IPS-11a (cell line): ENCODE results near the gene SPACDR.

Source experiments
- H3K4me3 ChIP-seq: one replicate; pipeline ENCODE4 v1.5.1; 2013; ENCODE audit warnings: low read depth, low read length, control low read depth

SPACDR gene

DNA sequence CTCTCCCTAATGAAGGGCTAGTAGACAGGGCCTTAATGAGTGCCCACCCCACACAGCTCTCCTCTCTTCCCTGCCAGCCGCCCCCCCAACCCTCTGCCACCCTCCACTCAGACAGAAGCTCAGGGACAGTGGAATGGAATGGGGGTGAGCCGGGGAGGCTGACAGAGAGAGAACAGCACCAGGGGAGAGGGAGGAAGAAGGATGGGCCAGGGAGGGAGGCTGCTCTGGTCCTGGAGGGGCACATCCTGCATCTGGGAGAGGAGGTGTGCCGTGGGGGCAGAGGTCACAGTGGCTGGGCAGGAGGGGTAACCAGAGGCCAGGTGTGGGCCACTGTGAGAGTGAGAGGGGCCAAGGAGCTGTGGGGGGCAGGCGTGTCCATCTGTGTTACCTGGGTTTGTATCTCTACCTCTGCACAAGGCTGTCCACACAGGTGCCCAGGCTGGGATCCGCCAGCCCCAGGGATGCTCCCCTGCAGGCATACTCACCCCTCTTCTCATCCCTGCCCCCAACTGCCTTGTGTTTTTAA, 22.1 kb upstream of the SPACDR start:
- no peak overlapping the region for H3K4me3 ChIP-seq

DNA sequence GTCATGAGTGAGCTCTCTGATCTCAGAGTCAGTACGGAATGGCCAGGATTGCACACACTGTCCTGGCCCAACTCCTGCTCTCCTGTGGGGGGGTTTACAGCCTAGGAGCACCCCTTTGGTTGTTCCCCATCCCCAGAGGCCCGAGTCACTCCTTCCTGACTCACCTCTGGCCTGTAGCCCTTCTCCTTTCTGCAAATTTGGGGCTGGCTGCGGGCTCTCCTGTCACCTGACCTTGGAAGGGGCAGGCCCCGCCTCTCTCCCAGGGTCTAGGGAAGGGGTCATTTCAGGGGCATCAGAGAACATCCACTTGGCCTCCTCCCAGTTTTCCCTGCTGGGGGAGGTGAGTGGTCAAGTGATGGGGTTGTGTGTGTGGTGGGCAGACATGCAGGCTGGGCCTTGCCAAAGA, 21.4 kb upstream of the SPACDR start:
- no peak overlapping the region for H3K4me3 ChIP-seq

DNA sequence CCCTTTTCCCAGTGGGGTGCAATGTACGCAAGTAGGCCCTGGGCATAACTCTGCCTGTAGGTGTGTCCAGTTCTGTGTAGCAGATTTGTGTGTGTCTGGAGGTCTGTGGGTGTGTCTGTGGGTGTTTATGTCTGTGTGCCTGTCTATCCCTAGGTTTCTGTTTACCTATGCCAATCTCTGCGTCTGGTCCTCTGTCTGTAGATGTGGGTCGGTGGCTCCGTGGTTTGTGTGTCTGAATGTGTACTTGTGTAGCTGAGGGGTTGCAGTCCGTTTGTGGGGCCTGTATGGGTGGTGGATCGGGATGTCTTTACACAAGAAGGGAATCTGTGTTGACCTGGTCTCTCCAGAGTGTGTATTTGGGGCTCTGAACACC, 20.6 kb upstream of the SPACDR start:
- H3K4me3 ChIP-seq = no peak overlapping the region

DNA sequence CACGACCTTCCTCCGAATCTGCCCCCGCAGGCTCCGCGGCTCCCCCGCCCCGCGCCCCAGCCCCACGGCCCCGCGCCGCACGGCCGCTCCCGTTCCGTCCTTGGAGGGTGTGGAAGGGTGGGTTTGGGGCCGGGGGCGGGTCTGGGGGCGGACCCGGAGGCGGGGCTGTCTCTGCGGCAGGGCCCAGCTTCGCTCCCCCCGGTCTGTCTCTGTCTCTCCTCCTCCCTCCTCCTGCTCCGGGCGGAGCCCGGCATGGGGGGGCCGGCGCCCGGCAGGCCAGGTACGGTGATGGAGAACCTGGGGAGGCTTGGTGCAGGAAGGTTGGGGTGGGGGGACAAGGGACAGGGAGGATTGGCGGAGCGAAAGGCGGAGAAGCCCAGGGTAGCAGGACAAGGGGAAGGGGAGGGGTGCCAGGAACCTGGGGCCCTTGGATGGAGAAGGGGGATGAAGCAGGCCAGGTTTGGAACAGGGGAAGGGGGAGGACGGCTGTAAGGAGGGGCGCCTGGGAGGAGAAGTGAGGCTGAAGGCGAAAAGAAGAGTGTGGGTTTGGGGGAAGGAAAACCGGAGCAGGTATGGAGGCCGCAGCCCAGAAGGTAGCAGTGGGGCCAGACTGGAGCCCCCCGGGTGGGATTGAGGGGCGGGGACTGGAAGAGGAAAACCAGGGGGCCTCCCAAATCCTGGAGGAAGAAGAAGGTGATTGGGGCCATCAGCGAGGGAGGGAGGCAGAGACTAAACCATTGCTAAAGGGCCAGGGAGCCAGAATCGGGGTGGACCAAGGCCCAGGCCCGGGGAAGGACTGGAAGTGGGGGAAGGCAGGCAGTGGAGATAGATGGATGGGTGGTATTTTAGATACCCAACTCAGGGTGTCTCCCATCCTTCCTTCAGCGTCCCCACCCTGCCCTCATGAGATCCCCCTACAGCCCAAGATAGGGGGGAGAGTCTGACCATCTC, 19.9 kb upstream of the SPACDR start, which contains the start of gene NYAP1:
Gene NYAP1, plus strand, starts transcription at position 206 of the 951 bp plus-strand sequence. CDS start 1,385 bp downstream, outside the sequence.
- H3K4me3 ChIP-seq = peak within 1 kb of the TSS; percentile 41

DNA sequence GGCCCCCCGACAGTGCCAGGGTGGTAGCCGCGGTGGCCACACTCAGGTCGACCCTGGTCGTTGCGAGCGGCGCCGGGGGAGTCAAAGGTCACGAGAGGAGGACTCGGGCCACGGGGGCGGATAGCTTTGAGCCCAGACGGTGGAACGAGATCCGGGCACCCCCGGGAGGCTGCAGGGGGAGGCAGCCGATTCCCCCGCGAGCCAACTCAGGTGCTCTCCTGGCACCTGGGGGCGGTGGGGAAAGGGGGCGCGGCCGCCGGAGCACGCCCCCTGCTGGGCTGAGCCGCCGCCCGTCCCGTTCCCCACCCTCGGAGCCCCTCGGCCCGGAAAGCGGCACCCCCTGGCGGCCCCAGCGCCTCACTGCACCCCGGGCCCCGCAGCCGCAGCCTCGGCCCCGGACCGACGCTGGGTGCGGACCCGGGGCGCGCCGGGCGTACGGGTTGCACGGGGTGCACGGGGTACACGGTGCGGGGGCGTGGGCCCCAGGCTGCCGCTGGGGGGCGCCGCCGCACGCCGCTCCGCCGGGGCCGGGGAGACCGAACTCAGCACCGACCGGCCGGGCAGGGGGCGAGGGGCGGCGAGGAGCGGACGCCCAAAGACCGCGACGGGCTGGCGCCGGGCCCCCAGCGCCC, 19.1 kb upstream of the SPACDR start:
- H3K4me3 ChIP-seq = peak overlapping the region; percentile 38

DNA sequence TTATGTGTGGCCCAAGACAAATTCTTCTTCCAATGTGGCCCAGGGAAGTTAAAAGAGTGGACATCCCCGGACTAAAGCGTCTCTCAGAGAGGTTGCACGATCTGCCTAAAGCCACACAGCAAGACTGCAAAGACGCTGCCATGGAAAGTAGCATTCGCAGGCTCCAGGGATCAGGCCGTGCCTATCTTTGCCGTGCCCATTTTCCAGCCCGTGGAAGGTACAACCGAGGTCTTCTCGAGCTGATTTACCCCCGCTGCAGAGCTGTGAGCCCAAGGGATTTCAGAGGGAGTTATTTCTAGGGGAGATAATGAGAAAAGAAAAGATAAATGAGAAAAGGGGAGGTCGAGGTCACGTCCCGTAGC, 18.6 kb upstream of the SPACDR start:
- H3K4me3 ChIP-seq = peak overlapping the region; percentile 38

DNA sequence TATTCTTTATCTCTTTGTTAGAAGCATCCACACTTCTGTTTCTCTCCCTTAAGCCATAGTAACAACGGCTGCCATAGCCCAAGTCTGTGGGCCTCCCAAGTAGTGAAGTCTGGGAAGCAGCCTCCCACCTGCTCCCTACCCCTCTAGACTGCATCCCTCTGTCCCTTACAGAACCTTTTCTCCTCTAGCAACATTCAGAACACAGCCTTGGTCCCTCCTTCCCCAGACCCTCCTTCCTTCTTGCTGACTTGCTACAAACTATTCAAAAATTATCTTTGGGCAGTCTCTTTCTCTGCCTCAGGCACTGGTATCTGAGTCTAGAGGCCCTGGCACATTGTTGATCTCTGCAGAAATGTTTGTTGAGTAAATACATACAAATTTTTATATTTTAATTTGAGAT, 17.4 kb upstream of the SPACDR start:
- no peak overlapping the region for H3K4me3 ChIP-seq

DNA sequence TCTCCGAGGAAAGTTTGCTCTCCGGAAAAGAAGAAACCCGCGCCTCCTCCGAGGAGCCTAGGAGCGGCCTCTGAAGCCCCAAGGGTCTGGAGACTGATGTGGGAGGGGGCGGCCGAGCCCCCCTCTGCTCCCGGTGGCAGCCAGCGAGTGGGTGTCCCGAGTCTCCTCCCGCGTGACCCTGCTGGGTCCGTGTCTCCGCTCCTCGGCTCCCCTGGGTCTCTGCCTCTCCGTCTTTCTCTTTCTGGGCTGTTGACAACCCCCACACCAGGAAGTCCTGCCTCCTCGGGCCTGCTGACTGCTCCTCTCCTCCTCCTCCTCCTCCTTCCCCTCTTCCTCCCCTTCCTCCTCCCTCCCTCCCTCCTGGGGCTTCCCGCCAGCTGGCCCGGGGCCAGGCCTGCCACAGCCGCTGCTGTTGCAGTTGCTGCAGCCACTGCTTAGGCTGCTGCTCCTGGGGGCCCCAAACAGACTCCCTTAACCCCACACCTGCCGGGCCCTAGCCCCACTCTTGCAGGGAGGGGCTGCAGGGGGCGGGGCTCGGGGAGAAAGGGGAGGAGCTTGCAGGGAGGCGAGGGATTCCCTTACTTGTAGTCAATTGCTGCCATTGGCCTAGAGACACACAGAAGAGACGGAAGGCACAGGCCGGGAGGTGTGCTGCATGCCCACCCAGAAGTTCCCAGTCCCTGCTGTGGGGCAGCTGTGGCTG, 15.0 kb upstream of the SPACDR start, which contains the start of gene TSC22D4:
Gene TSC22D4, minus strand, starts transcription at position 257 of the 703 bp plus-strand sequence. CDS start 1,176 bp downstream, outside the sequence.
- H3K4me3 ChIP-seq = peak within 1 kb of the TSS; percentile 74

DNA sequence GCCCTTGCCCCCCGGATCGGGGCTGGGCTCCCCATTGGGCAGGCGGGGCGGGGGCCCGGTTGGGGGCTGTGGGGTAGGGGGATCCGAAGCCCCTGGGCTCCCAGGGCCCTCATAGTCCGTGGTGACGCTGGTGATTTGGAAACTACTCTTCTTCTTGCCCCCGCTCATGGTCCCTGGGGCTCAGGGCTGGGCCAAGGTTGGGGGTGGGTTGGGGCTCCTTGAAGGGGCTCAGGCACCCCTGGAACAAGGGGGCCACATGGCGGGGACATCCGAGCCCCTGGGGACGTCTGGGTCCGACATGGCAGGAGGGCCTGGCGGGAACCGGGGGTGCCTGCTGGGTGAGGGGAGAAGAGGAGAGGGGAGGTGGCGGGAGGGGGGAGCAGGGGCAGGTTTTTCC, 13.8 kb upstream of the SPACDR start:
- H3K4me3 ChIP-seq = peak overlapping the region; percentile 74

DNA sequence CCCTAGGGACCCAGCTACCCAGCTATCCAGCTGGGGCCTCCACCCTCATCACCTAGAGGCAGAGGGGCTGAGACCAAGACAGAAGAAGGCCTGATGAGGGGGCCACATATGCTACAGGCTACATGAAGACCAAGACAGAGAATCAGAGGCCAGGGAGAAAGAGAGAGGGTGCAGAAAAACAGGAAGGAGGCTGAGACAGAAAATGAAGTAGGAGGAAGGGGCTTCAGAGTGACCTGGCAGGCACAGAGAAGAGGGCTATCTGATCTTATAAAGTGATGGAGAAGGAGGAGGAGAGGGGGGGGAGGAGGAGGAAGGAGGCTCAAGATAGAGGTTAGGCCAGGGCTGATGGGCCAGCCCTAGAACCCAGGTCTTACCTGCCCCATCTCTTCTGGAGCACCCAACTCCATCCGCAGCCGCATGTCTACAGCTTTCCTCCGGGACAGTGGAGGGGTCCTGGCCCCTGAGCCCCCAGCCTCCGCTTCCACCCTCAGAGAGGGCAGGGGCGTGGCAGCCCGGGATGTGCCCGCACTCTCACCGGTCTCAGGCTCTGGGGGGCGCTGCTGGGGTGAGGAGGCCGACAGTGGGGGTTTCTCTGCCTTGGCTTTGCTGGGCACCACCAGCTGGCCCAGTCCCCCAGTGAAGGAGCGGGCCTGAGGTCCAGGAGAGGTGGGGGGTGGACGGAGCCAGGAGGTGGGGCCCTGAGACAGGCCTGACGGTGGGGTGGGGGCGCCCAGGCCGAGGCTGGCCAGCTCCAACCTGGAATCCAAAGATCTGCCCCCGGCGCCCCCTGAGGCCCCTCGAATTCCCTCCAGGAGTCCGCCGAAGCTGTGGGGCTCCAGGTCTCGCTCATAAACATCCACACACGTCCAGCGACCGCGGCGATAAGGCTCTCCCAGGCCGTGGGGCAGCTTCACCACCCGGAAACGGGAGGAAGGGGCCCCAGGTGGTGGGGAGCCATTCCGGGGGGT, 13.1 kb upstream of the SPACDR start:
- H3K4me3 ChIP-seq = no peak overlapping the region

DNA sequence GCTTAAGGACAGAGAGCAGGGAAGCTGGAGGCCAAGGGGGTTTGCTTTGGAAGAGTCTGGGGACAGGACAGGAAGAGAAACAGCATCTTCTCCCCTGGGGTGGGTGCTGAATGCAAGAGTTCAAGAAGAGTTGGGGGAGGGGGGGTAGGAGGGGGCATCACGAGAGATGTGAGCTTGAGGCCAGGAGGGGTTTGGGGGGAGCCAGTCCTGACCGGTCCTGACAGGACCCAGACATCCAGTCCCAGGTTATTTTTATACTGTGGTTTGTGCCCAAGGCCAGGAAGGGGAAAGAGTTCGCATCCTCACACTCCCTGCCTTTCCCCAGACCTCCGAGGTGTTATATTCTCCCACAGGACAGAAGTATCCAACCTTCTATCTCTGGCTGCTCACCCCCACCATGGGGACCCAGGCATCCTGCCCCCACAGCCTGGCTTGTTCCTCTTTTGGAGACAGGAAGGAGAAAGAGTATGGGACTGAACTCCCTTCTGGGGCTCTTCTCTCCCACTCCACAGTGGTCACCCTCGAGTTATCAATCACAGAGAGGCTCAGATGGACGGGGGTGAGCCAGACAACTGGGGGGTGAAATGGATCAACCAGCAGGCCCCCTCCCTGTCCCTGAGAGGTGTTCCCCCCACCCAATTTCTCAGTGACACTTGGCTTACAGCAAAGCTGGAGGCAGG, 12.2 kb upstream of the SPACDR start:
- H3K4me3 ChIP-seq = no peak overlapping the region

DNA sequence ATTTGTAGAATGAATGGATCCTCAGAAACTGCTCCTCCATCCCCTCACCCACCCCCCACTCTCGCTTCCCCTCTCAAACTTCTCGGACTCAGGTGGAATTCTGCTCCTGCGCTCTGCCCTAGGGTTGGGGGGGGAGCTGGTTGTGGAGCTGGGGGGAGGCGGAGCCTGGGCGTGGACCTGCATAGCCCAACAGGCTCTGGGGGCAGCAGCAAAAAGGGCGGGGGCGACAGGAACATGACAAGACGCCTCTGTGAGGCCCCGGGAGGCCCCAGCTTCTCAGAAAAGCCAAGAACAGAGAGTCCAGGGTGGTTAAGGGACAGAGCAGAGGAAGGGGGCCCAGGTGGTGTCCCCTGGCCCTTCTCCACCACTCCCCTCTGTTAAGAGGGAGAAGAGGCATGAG, 11.5 kb upstream of the SPACDR start:
- H3K4me3 ChIP-seq = no peak overlapping the region

DNA sequence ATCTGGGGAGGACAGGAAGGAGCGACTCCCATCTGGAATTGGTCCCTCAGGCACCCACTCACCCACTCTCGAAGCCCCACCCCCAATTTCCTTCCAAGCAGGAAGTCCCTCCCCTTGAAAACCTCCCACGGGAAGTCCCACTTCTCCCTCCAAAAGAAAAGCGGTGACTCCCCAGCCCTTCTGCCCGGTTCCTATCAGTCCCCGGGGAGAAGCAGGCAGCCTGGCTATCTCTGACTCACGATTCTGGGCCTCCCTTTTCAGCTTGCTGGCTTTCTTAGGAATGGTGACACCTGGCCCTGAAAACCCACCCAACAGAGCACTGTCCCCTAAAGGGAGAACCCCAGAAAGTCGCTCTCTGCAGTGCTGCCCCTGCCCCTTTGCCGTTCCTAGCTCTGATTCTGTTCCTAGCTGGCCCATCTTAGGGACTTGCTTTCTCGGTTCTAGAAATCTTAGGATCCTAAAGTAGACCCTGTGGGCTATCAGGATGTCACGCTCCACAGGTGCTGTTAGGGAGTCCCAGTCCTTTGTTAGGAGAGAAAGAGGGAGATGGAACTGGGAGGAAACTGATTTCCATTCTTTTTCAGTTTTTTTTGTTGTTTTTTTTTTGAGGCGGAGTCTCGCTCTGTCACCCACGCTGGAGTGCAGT, 8.9 kb upstream of the SPACDR start:
- no peak overlapping the region for H3K4me3 ChIP-seq

DNA sequence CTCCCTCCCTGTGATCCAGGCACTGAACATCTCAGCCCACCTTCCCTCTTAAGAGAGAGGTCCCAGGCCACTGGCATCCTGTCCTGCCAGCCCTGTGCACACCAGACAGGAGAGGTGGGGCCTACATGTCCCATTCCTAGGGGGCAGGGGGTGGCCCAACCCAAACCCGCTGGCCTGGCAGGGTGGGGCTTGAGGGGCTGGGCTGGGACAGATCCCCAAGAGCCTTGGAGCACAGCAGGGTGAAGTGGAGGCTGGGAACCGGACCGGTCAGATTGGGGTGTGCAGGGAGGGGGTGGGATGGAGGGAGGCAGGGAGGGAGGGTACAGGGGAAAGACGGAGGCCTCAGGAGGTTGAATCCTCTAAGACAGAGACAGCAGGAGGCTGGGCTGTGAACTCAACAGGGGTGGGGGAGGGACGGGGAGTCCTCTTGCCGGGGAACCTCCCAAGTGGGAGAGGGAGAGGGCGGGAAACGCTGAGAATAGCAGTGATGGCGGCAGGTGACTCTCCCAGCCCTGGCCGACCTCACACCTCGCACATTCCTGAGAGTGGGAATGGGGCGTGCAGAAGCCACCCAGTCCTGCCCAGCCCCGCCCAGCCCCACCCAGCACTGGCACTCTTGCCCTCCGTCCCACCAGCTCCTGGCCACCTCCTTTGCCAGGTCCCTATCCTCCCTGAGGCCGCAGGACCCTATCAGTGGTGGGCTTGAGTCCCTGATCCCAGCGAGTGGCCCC, 8.2 kb upstream of the SPACDR start:
- H3K4me3 ChIP-seq = no peak overlapping the region

DNA sequence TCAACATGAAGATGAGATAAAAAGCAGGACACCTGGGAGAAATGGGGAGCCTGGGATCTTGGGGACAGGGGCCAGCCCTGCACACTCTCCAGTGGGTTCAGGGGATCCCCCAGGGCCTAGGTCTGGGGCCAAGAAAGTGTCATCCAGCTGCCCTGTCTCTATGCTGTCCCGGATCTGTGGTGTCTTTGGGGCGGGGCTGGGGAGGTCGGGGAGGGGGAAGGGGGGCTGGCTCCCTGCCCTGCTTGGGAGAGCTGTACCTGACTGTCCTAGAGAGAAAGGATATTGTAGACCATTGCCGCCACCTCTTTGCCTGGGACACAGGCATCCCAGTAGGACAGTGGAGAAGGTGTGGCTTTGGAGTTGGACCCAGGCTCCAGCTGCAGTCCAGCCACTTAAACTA, 7.0 kb upstream of the SPACDR start:
- H3K4me3 ChIP-seq = no peak overlapping the region

DNA sequence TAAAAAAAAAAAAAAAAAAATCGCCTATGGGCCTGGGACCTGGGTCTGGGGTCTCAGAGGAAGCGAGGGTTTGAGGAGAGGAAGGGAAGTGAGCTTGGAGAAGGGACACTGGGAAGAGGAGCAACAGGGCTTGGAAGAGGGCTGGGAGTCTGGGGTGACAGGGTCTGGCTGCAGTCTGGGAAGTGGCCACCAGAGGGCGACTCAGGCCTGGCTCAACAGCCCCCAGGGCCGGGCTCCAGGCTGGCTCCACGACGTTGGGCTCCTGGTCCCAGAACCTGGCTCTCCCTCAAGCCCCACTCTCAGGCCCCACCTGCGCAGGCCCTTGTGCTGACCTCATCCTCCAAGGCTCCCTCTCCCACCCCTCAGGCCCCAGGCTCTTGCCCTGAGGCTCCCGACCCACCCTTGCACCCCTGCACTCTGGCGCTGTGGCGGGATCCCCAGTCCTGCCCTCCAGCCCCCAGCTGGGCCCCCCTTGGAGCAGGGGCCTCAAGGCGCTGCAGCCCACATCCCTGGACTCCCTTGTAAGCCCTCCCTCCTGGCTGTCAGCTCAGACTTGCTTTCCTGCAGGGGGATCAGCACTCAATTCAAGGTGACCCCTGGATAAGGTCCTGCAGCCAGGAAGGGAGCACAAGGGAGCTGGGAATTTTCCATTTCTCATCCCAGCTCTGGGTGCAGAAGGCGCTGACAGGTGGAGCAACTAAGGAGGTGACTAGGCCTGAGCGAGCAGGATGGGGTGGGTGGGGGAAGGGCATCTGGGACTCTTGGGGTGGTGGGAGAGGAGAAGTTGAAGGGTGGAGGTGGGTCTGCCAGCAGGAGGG, 5.4 kb upstream of the SPACDR start:
- no peak overlapping the region for H3K4me3 ChIP-seq

DNA sequence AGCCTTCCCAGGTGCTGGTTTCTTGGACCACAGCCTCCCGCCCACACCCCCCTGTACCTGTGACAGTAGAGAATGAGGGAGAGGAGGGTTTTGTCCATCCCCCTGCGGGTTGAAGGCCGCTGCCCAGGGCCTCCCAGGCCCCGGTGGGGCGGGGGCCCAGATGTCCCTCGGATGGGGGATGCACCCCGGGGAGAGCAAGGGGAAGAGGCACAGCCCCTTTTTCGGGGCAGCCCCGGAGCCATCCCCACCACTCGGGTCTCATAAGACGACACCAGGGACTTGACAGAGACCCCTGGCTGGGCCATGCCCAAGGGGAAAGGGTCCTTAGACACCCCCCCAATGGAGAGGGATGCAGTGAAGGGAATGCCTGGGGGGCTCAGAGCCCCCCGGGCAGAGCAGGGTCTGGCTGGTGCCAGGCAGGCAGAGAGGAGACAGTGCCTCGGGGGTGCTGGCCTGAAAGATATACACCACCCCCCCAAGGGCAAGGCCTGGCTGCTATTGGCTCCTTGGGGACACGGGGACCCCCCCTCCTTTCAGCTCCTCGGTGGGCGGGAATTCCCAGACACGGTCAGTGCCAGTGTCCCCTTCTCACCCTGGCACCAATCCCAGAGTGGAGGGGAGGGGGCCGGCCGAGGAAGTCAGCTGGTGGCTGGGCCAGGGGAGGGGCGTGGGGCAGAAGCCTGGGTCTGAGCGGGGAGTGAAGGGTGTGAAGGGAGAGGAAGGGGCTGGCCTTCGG, 3.7 kb upstream of the SPACDR start:
- H3K4me3 ChIP-seq = no peak overlapping the region
